ENCODE results near the gene FOXJ3. TPM values are rescaled to one million over a fixed set of nuclear protein-coding genes. Genes with fewer than 3 reads are reported as not detected.

FOXJ3 gene
- total and polyA plus RNA-seq, 4 donors, result 5.3 to 16.8 (median 12.4) TPM

GRCh38 chr1:42302034-42302433 is 33.0 kb downstream of the FOXJ3 start:
- 100% methylated on average over 1 of the region's 1 CpG for WGBS
- peaks cover 0 to 5% (median 0%) of the 10 kb centered on the region in 4 donors for H3K36me3 ChIP-seq (ENCODE audit: control insufficient read depth in 4 of 4, insufficient read depth in 3 of 4, low read depth in 1 of 4, low read length in 3 of 4)
- H3K9ac ChIP-seq (ENCODE audit: low read depth in 1 of 2, low read length in 2 of 2), result no peak overlapping the region
- H3K27me3 ChIP-seq (ENCODE audit: control insufficient read depth in 4 of 4, insufficient read depth in 4 of 4, low read length in 3 of 4), result no peaks in the 10 kb centered on the region
- DNase-seq (ENCODE audit: low spot score), result no peak
- H3K4me3 ChIP-seq (ENCODE audit: low read depth in 1 of 3, low read length in 3 of 3), result no peak overlapping the region
- H3K27ac ChIP-seq (ENCODE audit: low read depth in 1 of 2, low read length in 2 of 2), result no peak overlapping the region
- no peaks in the 10 kb centered on the region for H3K4me1 ChIP-seq (ENCODE audit: control insufficient read depth in 4 of 4, insufficient read depth in 4 of 4, low read length in 3 of 4)
- H3K9me3 ChIP-seq (ENCODE audit: control insufficient read depth in 4 of 4, low read length in 3 of 4), result no peaks in the 10 kb centered on the region
- TF ChIP-seq FOXA2 (IDR thresholded peaks at IDR 0.05) (no peak), EGR1 (IDR thresholded peaks at IDR 0.05; ENCODE audit: low read depth in 2 of 2) (no peak), YY1 (IDR thresholded peaks at IDR 0.05) (no peak), REST (IDR thresholded peaks at IDR 0.05) (no peak), SP1 (IDR thresholded peaks at IDR 0.05) (no peak), HNF4G (IDR thresholded peaks at IDR 0.05) (no peak), RAD21 (IDR thresholded peaks at IDR 0.05) (no peak)
- TF ChIP-seq, protein P1, sequence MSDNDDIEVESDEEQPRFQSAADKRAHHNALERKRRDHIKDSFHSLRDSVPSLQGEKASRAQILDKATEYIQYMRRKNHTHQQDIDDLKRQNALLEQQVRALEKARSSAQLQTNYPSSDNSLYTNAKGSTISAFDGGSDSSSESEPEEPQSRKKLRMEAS (IDR thresholded peaks at IDR 0.05), result no peak
- TF ChIP-seq, protein P2, sequence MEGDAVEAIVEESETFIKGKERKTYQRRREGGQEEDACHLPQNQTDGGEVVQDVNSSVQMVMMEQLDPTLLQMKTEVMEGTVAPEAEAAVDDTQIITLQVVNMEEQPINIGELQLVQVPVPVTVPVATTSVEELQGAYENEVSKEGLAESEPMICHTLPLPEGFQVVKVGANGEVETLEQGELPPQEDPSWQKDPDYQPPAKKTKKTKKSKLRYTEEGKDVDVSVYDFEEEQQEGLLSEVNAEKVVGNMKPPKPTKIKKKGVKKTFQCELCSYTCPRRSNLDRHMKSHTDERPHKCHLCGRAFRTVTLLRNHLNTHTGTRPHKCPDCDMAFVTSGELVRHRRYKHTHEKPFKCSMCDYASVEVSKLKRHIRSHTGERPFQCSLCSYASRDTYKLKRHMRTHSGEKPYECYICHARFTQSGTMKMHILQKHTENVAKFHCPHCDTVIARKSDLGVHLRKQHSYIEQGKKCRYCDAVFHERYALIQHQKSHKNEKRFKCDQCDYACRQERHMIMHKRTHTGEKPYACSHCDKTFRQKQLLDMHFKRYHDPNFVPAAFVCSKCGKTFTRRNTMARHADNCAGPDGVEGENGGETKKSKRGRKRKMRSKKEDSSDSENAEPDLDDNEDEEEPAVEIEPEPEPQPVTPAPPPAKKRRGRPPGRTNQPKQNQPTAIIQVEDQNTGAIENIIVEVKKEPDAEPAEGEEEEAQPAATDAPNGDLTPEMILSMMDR (IDR thresholded peaks at IDR 0.05; ENCODE audit: low read depth, low read length, missing input control), result no peak

DNA sequence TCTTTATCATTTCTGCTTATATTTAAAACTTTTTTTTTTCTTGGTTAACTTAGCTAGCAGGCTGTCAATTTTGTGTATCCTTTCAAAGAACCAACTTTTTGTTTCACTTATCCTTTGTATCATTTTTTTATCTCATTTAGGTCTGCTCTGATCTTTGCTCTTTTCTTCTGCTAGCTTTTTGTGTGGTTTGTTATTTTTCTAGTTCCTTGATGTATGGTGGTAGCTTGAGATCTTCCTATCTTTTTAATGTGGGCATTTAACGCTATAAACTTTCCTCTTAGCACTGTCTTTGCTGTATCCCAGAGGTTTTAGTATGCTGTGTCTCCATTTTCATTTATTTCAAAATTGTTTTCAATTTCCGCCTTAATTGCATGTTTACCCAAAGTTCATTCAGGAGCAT is 36.5 kb downstream of the FOXJ3 start:
- H3K27ac ChIP-seq (ENCODE audit: low read depth in 1 of 2, low read length in 2 of 2), result no peak overlapping the region
- no peak for TF ChIP-seq HNF4G (IDR thresholded peaks at IDR 0.05)
- TF ChIP-seq, protein P2 (IDR thresholded peaks at IDR 0.05; ENCODE audit: low read depth, low read length, missing input control), result no peak
- TF ChIP-seq HNF4A (conservative IDR thresholded peaks at IDR 0.05), result no peak
- TF ChIP-seq EGR1 (IDR thresholded peaks at IDR 0.05; ENCODE audit: low read depth in 2 of 2), result no peak
- TF ChIP-seq NR2F2 (IDR thresholded peaks at IDR 0.05), result no peak
- TF ChIP-seq SP1 (IDR thresholded peaks at IDR 0.05), result no peak
- TF ChIP-seq GABPA (IDR thresholded peaks at IDR 0.05 in 1 of 2, conservative IDR thresholded peaks at IDR 0.05 in 1 of 2), result no peak
- TF ChIP-seq, protein P1 (IDR thresholded peaks at IDR 0.05), result no peak
- TF ChIP-seq JUND (IDR thresholded peaks at IDR 0.05), result no peak
- no peak for TF ChIP-seq FOXA1 (IDR thresholded peaks at IDR 0.05)
- TF ChIP-seq ATF3 (IDR thresholded peaks at IDR 0.05), result no peak
- TF ChIP-seq RAD21 (IDR thresholded peaks at IDR 0.05), result no peak
- no peaks in the 10 kb centered on the region for H3K9me3 ChIP-seq (ENCODE audit: control insufficient read depth in 4 of 4, low read length in 3 of 4)
- 95% methylated on average over 2 of the region's 2 CpGs for WGBS
- no peak overlapping the region for H3K9ac ChIP-seq (ENCODE audit: low read depth in 1 of 2, low read length in 2 of 2)
- no peaks in the 10 kb centered on the region for H3K27me3 ChIP-seq (ENCODE audit: control insufficient read depth in 4 of 4, insufficient read depth in 4 of 4, low read length in 3 of 4)
- DNase-seq (ENCODE audit: low spot score), result no peak
- peaks cover 0 to 5% (median 0%) of the 10 kb centered on the region in 4 donors for H3K36me3 ChIP-seq (ENCODE audit: control insufficient read depth in 4 of 4, insufficient read depth in 3 of 4, low read depth in 1 of 4, low read length in 3 of 4)
- no peaks in the 10 kb centered on the region for H3K4me1 ChIP-seq (ENCODE audit: control insufficient read depth in 4 of 4, insufficient read depth in 4 of 4, low read length in 3 of 4)
- no peak overlapping the region for H3K4me3 ChIP-seq (ENCODE audit: low read depth in 1 of 3, low read length in 3 of 3)
